Measurements from ENCODE around the gene NCKAP5L.

DNA sequence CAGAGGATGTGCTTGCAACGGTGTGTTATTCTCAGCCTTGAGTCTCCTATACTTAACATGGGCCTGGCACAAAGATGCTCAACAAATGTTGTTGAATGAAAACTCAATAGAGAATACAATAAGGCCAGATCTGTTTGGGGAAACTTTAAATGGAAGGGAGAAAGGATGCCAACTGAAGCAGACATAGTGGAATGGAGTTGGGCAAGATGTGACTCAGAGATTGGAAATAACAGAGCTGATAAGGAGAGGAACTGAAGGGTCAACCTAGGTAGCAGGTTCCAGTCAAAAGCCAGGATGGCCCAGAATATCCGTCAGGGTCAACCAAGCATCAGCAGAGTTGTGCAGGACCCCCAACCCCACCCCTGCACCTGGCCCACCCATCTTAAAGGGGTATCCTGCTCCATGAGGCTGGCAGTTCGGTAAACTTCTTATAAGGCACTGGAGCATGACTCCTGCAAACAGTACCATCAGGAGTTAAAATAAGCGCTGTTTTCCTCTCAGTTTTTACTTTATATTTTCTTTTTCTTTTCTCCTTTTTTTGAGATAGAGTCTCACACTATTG is 15.7 kb upstream of the NCKAP5L start:
- TF ChIP-seq, protein P1, sequence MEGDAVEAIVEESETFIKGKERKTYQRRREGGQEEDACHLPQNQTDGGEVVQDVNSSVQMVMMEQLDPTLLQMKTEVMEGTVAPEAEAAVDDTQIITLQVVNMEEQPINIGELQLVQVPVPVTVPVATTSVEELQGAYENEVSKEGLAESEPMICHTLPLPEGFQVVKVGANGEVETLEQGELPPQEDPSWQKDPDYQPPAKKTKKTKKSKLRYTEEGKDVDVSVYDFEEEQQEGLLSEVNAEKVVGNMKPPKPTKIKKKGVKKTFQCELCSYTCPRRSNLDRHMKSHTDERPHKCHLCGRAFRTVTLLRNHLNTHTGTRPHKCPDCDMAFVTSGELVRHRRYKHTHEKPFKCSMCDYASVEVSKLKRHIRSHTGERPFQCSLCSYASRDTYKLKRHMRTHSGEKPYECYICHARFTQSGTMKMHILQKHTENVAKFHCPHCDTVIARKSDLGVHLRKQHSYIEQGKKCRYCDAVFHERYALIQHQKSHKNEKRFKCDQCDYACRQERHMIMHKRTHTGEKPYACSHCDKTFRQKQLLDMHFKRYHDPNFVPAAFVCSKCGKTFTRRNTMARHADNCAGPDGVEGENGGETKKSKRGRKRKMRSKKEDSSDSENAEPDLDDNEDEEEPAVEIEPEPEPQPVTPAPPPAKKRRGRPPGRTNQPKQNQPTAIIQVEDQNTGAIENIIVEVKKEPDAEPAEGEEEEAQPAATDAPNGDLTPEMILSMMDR (IDR thresholded peaks at IDR 0.05) = no peak
- TF ChIP-seq POLR2AphosphoS5 (IDR thresholded peaks at IDR 0.05) = no peak

All from prostate gland (tissue), 2 donors.